Progenitor cell of endocrine pancreas (in vitro differentiated cells): ENCODE data around the gene NFRKB. TPM values are rescaled to one million over a fixed set of nuclear protein-coding genes. Genes with fewer than 3 reads are reported as not detected.
"Not testable (repeated sequence)": the region's sequence is repeated elsewhere in the genome, so short reads cannot be mapped to it uniquely, and the experiment has no call there.

ENCODE experiments used
- DNase-seq: peaks from one replicate; pipeline ENCODE4 v3.0.0; 2021; ENCODE audit warnings: low spot score; ENCODE audit not compliant: unreplicated experiment
- H3K27ac Mint-ChIP-seq: 2 replicates; pipeline ENCODE4 v1.8.0; 2021; ENCODE audit warnings: mild to moderate bottlenecking, moderate library complexity, mixed read lengths
- H3K27me3 Mint-ChIP-seq: 2 replicates; pipeline ENCODE4 v1.8.0; 2021; ENCODE audit warnings: mixed read lengths
- H3K36me3 Mint-ChIP-seq: 2 replicates; pipeline ENCODE4 v1.8.0; 2022; ENCODE audit warnings: mixed read lengths; ENCODE audit not compliant: insufficient read depth
- H3K4me1 Mint-ChIP-seq: 2 replicates; pipeline ENCODE4 v1.8.0; 2021; ENCODE audit warnings: low read depth, mixed read lengths
- H3K4me3 Mint-ChIP-seq: 2 replicates; pipeline ENCODE4 v1.8.0; 2021; ENCODE audit warnings: low read depth, mild to moderate bottlenecking, moderate library complexity, mixed read lengths
- H3K9me3 Mint-ChIP-seq: 2 replicates; pipeline ENCODE4 v1.8.0; 2021; ENCODE audit warnings: low read depth, mixed read lengths
- total RNA-seq: library from RNA; stranded (reverse); gene quantifications from 2 replicates; pipeline ENCODE4 v1.2.1, GENCODE V29; 2021
- TF ChIP-seq, protein P1 (sequence below): fragments of 200-600 bp; sonication (generic); IDR thresholded peaks from one replicate; pipeline ENCODE4 v1.5.0; 2021; ENCODE audit warnings: antibody characterized with exemption, mild to moderate bottlenecking; ENCODE audit not compliant: unreplicated experiment

The NFRKB gene
- total RNA-seq, 1 donor from 2014 or later = 66.8 TPM

DNA sequence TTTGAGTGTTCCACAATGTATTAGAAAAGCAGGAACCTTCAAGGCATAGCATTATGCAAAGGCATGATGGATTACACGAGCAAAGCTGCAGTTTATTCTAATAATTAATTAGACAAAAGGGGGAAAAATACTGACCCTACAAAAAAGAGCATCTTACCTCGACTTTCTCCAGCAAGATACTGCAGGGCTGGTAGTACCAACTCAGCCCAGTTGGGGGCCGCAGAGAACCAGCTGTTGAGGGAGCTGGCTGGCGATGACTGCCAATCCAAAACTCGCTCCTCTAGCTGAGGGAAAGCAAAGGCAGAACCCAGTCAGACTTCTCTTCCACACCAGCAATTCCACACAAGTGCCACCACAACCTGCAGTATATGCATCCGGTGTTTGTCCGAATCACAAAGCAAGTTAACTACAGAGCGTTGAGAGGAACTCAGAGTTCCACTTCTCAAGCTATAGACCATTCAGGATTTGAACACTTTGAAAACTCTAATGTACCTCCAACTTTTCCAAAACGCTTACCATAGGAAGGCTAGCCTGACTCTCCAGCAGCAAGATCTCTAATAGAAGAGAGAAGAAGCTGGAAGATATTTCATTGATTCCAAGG is 13.7 kb downstream of the NFRKB start:
- H3K4me3 Mint-ChIP-seq = no peak overlapping the region
- no peak overlapping the region for H3K27ac Mint-ChIP-seq
- peaks cover 38% of the 10 kb centered on the region for H3K36me3 Mint-ChIP-seq
- no peaks in the 10 kb centered on the region for H3K27me3 Mint-ChIP-seq
- H3K9me3 Mint-ChIP-seq = no peaks in the 10 kb centered on the region
- H3K4me1 Mint-ChIP-seq = no peaks in the 10 kb centered on the region
- peak; percentile 22 for DNase-seq
- TF ChIP-seq, protein P1, sequence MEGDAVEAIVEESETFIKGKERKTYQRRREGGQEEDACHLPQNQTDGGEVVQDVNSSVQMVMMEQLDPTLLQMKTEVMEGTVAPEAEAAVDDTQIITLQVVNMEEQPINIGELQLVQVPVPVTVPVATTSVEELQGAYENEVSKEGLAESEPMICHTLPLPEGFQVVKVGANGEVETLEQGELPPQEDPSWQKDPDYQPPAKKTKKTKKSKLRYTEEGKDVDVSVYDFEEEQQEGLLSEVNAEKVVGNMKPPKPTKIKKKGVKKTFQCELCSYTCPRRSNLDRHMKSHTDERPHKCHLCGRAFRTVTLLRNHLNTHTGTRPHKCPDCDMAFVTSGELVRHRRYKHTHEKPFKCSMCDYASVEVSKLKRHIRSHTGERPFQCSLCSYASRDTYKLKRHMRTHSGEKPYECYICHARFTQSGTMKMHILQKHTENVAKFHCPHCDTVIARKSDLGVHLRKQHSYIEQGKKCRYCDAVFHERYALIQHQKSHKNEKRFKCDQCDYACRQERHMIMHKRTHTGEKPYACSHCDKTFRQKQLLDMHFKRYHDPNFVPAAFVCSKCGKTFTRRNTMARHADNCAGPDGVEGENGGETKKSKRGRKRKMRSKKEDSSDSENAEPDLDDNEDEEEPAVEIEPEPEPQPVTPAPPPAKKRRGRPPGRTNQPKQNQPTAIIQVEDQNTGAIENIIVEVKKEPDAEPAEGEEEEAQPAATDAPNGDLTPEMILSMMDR = peak; percentile 65

DNA sequence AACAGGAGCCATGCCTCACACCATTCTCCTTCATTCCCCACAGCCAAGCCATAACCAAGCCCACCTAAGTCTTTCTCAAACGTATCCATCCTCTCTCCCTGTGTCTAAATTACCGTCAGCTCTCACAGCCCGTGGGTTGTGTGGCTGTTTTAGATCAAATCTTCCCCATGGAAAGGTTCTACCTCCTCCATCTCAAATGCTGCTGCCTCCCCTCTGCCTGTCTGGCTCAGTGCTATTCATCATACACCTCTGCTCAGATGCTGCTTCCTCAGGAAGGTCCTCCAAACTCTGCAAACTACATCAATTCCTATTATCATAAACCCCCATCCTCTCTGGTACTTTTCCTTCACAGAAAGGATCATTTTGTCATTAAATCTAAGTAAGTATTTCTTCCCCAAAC is 15.1 kb downstream of the NFRKB start:
- no peak overlapping the region for H3K4me3 Mint-ChIP-seq
- no peaks in the 10 kb centered on the region for H3K27me3 Mint-ChIP-seq
- no peaks in the 10 kb centered on the region for H3K4me1 Mint-ChIP-seq
- H3K27ac Mint-ChIP-seq = no peak overlapping the region
- H3K9me3 Mint-ChIP-seq = no peaks in the 10 kb centered on the region
- peaks cover 35% of the 10 kb centered on the region for H3K36me3 Mint-ChIP-seq
- no peak for DNase-seq
- TF ChIP-seq, protein P1 = no peak

GRCh38 chr11:129871914-129872313 is 23.5 kb downstream of the NFRKB start:
- no peak for DNase-seq
- Mint-ChIP-seq H3K4me3 (no peak overlapping the region), H3K27me3 (no peaks in the 10 kb centered on the region), H3K27ac (peak overlapping the region; percentile 12), H3K9me3 (no peaks in the 10 kb centered on the region), H3K4me1 (peaks cover 6% of the 10 kb centered on the region), H3K36me3 (peaks cover 39% of the 10 kb centered on the region)
- TF ChIP-seq, protein P1 = no peak

- H3K36me3 Mint-ChIP-seq = peaks cover 50% of the 10 kb centered on the region
- not testable (repeated sequence) for H3K4me3 Mint-ChIP-seq, DNase-seq, H3K9me3 Mint-ChIP-seq, H3K27me3 Mint-ChIP-seq
- peak overlapping the region; percentile 62 for H3K27ac Mint-ChIP-seq
- peaks cover 24% of the 10 kb centered on the region for H3K4me1 Mint-ChIP-seq
These were observed 26.8 kb downstream of the NFRKB start for GRCh38 chr11:129868626-129869025.

- Mint-ChIP-seq H3K27me3 (no peaks in the 10 kb centered on the region), H3K27ac (peak overlapping the region; percentile 80), H3K4me1 (peaks cover 35% of the 10 kb centered on the region), H3K4me3 (peak overlapping the region; percentile 6), H3K9me3 (no peaks in the 10 kb centered on the region), H3K36me3 (peaks cover 62% of the 10 kb centered on the region)
- DNase-seq = no peak
- TF ChIP-seq, protein P1 = no peak
These were observed 29.1 kb downstream of the NFRKB start for GRCh38 chr11:129866311-129866710.

- Mint-ChIP-seq H3K27me3 (no peaks in the 10 kb centered on the region), H3K27ac (peak overlapping the region; percentile 80), H3K9me3 (no peaks in the 10 kb centered on the region), H3K36me3 (peaks cover 59% of the 10 kb centered on the region), H3K4me1 (peaks cover 35% of the 10 kb centered on the region), H3K4me3 (no peak overlapping the region)
- TF ChIP-seq, protein P1 = no peak
- DNase-seq = no peak
These were observed 29.7 kb downstream of the NFRKB start for GRCh38 chr11:129865701-129866100.
